WTC11 (cell line): Measurements from ENCODE around the gene CEP152. TPM values are rescaled to one million over a fixed set of nuclear protein-coding genes. Genes with fewer than 3 reads are reported as not detected.
A peak's percentile ranks its signal among the peaks of the same experiment; 100 is the strongest.

Experiments used
- ATAC-seq: fragments of 200-7000 bp; cut with Tn5 transposase; 2 replicates; pipeline ENCODE4 v1.10.0; 2021; ENCODE audit warnings: mild to moderate bottlenecking, moderate library complexity
- CTCF ChIA-PET: fragments of 300-600 bp; sonication (Branson Sonifier 250); formaldehyde crosslinking; loops from one replicate; lab custom pipeline; 2021; ENCODE audit warnings: antibody characterized with exemption; lab: Charles Lee
- POLR2A ChIA-PET: fragments of 350-600 bp; sonication (Branson Sonifier 250); formaldehyde crosslinking; loops from one replicate; lab custom pipeline; 2021; ENCODE audit warnings: antibody characterized with exemption; lab: Charles Lee
- DNase-seq: peaks from one replicate; pipeline ENCODE4 v3.0.0; 2021; ENCODE audit warnings: low spot score
- H3K27ac Mint-ChIP-seq: 2 replicates; pipeline ENCODE4 v1.8.0; 2021; ENCODE audit warnings: mixed read lengths
- H3K27me3 Mint-ChIP-seq: 2 replicates; pipeline ENCODE4 v1.8.0; 2021; ENCODE audit warnings: low read depth, mild to moderate bottlenecking, moderate library complexity, mixed read lengths
- H3K36me3 Mint-ChIP-seq: 2 replicates; pipeline ENCODE4 v1.8.0; 2021; ENCODE audit warnings: mixed read lengths
- H3K4me1 Mint-ChIP-seq: 2 replicates; pipeline ENCODE4 v1.8.0; 2022; ENCODE audit warnings: mixed read lengths
- H3K4me3 Mint-ChIP-seq: 2 replicates; pipeline ENCODE4 v1.8.0; 2021; ENCODE audit warnings: mild to moderate bottlenecking, moderate library complexity, mixed read lengths
- H3K9me3 Mint-ChIP-seq: 2 replicates; pipeline ENCODE4 v1.8.0; 2021; ENCODE audit warnings: mixed read lengths
- ARID4B ChIP-seq: sonication (generic); formaldehyde crosslinking; IDR thresholded peaks from 2 replicates; pipeline ENCODE4 v1.8.0; 2023; ENCODE audit warnings: missing genetic modification reagents, mild to moderate bottlenecking, borderline replicate concordance
- ATF2 ChIP-seq: sonication (generic); formaldehyde crosslinking; IDR thresholded peaks from 2 replicates; pipeline ENCODE4 v1.8.1; 2022; ENCODE audit warnings: low read depth, missing genetic modification reagents, borderline replicate concordance
- E2F5 ChIP-seq: sonication (generic); formaldehyde crosslinking; IDR thresholded peaks from 2 replicates; pipeline ENCODE4 v1.8.1; 2022; ENCODE audit warnings: mild to moderate bottlenecking, moderate library complexity, missing genetic modification reagents
- EMX1 ChIP-seq: fragments of 250-450 bp; sonication (Bioruptor Pico); IDR thresholded peaks from 2 replicates; pipeline ENCODE4 v1.8.0; 2021; ENCODE audit warnings: mild to moderate bottlenecking
- ESRRA ChIP-seq: sonication (generic); formaldehyde crosslinking; IDR thresholded peaks from 2 replicates; pipeline ENCODE4 v1.8.1; 2022; ENCODE audit warnings: mild to moderate bottlenecking, missing genetic modification reagents, borderline replicate concordance
- FOXP1 ChIP-seq: sonication (generic); formaldehyde crosslinking; IDR thresholded peaks from 2 replicates; pipeline ENCODE4 v1.8.0; 2022; ENCODE audit warnings: missing genetic modification reagents, mild to moderate bottlenecking, moderate library complexity, borderline replicate concordance
- GRHL2 ChIP-seq: fragments of 250-450 bp; sonication (Bioruptor Pico); IDR thresholded peaks from 2 replicates; pipeline ENCODE4 v1.8.0; 2022; ENCODE audit warnings: mild to moderate bottlenecking, moderate library complexity; ENCODE audit not compliant: insufficient replicate concordance, severe bottlenecking
- IRF1 ChIP-seq: sonication (generic); formaldehyde crosslinking; IDR thresholded peaks from 2 replicates; pipeline ENCODE4 v1.8.0; 2023; ENCODE audit warnings: missing genetic modification reagents
- NFE2L1 ChIP-seq: sonication (generic); formaldehyde crosslinking; IDR thresholded peaks from 2 replicates; pipeline ENCODE4 v1.8.1; 2023; ENCODE audit warnings: missing genetic modification reagents
- TEAD1 ChIP-seq: sonication (generic); formaldehyde crosslinking; IDR thresholded peaks from 2 replicates; pipeline ENCODE4 v1.8.0; 2022; ENCODE audit warnings: mild to moderate bottlenecking, missing genetic modification reagents
- ZNF317 ChIP-seq: sonication (generic); formaldehyde crosslinking; IDR thresholded peaks from 2 replicates; pipeline ENCODE4 v1.8.1; 2023; ENCODE audit warnings: low read depth, mild to moderate bottlenecking, moderate library complexity, missing genetic modification reagents, borderline replicate concordance
- ZSCAN18 ChIP-seq: fragments of 250-450 bp; sonication (Bioruptor Pico); IDR thresholded peaks from 2 replicates; pipeline ENCODE4 v2.1.2; 2022; ENCODE audit warnings: mild to moderate bottlenecking, moderate library complexity
- total RNA-seq: library from RNA; stranded (reverse); gene quantifications from 3 replicates; pipeline ENCODE4 v1.2.3, GENCODE V29; 2021
- TF ChIP-seq, protein P1 (sequence below): fragments of 250-450 bp; sonication (Bioruptor Pico); IDR thresholded peaks from 2 replicates; pipeline ENCODE4 v1.8.0; 2021; ENCODE audit warnings: mild to moderate bottlenecking
- TF ChIP-seq, protein P2 (sequence below): sonication (generic); formaldehyde crosslinking; IDR thresholded peaks from 2 replicates; pipeline ENCODE4 v1.8.0; 2022; ENCODE audit warnings: missing genetic modification reagents

CEP152 gene
- total RNA-seq, 1 experiment from 2014 or later = 16.7 TPM

DNA sequence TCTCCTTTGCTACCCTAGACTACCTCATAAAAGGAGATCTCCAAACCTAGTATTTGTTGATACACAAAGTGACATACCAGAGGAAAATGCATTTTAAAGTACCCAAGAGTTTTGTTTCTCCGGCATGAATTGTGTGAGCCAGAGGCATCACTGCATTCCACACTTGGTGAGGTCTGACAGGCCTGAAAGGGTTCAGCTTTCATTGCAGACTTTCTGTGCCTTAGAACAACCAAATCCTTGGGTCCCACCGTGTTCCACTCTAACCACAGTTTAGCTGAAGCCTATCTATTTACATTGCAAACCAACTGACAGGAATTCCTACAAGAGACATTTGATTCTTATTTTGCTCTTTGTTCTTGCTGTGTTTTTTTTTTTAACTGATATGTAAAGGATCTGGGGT, 46.1 kb upstream of the CEP152 start:
- H3K4me3 Mint-ChIP-seq = no peak overlapping the region
- peak overlapping the region; percentile 85 for H3K27ac Mint-ChIP-seq
- POLR2A ChIA-PET = interaction anchor here (0.7 kb wide), 1 partner anchor 46 kb away, joined by 3 read pairs; the partner anchor contains the start of gene CEP152

DNA sequence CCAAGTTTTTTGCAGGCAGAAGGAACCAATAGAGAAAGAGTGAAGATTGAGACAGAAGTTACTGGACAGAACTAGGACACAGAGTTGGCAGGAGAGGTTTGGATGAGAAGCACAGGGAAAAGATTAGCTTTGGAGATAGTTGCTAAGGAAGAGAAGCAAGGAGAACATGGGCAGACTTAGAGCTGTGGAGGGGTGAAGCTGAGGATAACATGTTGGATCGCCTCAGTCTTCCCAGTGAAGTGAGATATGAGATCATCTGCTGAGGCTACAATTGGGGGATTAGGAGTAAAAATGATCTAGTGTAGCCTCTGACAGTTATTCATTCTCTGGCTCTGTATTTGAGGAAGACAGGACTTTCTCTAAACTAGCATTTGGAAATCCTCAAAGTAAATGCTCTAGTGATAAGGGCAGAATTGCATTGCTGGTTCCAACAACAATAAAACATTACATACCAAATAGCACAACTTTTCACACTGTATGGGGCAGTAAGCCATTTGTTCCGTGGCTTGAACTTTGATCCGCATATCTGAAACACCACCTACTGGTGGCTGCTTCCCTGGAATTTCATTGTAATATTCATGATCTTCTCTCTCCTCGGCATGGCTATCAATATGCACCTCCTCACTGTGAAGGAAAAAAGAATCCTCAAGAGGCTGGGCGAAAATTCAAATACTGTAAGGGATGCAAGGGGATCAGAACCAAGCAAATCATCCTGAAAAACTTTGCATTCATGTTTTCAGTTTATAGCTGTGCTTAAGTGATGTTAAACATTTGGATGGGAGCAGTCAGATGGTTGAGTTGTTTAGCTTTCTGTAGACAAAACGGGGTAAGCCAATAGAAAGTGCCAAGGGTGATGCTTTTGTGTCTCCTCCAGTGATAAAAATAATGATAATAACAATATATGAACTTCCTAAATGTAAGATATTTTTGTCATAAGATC, 44.9 kb upstream of the CEP152 start:
- Mint-ChIP-seq H3K36me3 (no peaks in the 10 kb centered on the region), H3K9me3 (peaks cover 4% of the 10 kb centered on the region; the same call in 1 of the 2 replicates), H3K4me3 (no peak overlapping the region), H3K4me1 (peaks cover 29% of the 10 kb centered on the region), H3K27ac (peak overlapping the region; percentile 73), H3K27me3 (no peaks in the 10 kb centered on the region)
- DNase-seq (no peak), ATAC-seq (peak; percentile 78)
- POLR2A ChIA-PET = interaction anchor here (0.6 kb wide), 1 partner anchor 765 kb away, joined by 3 read pairs; the partner anchor contains the start of genes DTWD1 and FAM227B
- CTCF ChIA-PET = interaction anchor here (0.8 to 3.6 kb wide), 8 partner anchors 10 to 253 kb away, joined by 3 to 16 read pairs (median 3); partner anchors contain the start of genes CEP152 and SHC4
- TF ChIP-seq TEAD1 (CRISPR knock-in tag) (no peak), GRHL2 (CRISPR knock-in tag) (no peak), ESRRA (CRISPR knock-in tag) (no peak), ATF2 (CRISPR knock-in tag) (no peak), EMX1 (no peak), IRF1 (no peak), NFE2L1 (CRISPR knock-in tag) (no peak), ZSCAN18 (CRISPR knock-in tag) (no peak), ARID4B (CRISPR knock-in tag) (no peak), FOXP1 (CRISPR knock-in tag) (no peak)
- TF ChIP-seq, protein P1, sequence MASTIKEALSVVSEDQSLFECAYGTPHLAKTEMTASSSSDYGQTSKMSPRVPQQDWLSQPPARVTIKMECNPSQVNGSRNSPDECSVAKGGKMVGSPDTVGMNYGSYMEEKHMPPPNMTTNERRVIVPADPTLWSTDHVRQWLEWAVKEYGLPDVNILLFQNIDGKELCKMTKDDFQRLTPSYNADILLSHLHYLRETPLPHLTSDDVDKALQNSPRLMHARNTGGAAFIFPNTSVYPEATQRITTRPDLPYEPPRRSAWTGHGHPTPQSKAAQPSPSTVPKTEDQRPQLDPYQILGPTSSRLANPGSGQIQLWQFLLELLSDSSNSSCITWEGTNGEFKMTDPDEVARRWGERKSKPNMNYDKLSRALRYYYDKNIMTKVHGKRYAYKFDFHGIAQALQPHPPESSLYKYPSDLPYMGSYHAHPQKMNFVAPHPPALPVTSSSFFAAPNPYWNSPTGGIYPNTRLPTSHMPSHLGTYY = no peak

More for the DNA sequence above, 46.1 kb upstream of the CEP152 start:
- CTCF ChIA-PET = interaction anchor here (1.0 to 3.6 kb wide), 6 partner anchors 46 to 369 kb away, joined by 3 to 16 read pairs (median 3); partner anchors contain the start of gene CEP152
- Mint-ChIP-seq H3K36me3 (no peaks in the 10 kb centered on the region), H3K4me1 (peaks cover 29% of the 10 kb centered on the region), H3K27me3 (no peaks in the 10 kb centered on the region), H3K9me3 (peaks cover 4% of the 10 kb centered on the region; the same call in 1 of the 2 replicates)
- DNase-seq (peak; percentile 19), ATAC-seq (peak; percentile 88)
- TF ChIP-seq EMX1 = no peak
- TF ChIP-seq ZNF317 = no peak
- TF ChIP-seq E2F5 (CRISPR knock-in tag) = no peak
- TF ChIP-seq, protein P2, sequence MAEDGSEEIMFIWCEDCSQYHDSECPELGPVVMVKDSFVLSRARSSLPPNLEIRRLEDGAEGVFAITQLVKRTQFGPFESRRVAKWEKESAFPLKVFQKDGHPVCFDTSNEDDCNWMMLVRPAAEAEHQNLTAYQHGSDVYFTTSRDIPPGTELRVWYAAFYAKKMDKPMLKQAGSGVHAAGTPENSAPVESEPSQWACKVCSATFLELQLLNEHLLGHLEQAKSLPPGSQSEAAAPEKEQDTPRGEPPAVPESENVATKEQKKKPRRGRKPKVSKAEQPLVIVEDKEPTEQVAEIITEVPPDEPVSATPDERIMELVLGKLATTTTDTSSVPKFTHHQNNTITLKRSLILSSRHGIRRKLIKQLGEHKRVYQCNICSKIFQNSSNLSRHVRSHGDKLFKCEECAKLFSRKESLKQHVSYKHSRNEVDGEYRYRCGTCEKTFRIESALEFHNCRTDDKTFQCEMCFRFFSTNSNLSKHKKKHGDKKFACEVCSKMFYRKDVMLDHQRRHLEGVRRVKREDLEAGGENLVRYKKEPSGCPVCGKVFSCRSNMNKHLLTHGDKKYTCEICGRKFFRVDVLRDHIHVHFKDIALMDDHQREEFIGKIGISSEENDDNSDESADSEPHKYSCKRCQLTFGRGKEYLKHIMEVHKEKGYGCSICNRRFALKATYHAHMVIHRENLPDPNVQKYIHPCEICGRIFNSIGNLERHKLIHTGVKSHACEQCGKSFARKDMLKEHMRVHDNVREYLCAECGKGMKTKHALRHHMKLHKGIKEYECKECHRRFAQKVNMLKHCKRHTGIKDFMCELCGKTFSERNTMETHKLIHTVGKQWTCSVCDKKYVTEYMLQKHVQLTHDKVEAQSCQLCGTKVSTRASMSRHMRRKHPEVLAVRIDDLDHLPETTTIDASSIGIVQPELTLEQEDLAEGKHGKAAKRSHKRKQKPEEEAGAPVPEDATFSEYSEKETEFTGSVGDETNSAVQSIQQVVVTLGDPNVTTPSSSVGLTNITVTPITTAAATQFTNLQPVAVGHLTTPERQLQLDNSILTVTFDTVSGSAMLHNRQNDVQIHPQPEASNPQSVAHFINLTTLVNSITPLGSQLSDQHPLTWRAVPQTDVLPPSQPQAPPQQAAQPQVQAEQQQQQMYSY = peak; percentile 70
